ENCODE measurements around the gene RIMKLA.

The RIMKLA gene

DNA sequence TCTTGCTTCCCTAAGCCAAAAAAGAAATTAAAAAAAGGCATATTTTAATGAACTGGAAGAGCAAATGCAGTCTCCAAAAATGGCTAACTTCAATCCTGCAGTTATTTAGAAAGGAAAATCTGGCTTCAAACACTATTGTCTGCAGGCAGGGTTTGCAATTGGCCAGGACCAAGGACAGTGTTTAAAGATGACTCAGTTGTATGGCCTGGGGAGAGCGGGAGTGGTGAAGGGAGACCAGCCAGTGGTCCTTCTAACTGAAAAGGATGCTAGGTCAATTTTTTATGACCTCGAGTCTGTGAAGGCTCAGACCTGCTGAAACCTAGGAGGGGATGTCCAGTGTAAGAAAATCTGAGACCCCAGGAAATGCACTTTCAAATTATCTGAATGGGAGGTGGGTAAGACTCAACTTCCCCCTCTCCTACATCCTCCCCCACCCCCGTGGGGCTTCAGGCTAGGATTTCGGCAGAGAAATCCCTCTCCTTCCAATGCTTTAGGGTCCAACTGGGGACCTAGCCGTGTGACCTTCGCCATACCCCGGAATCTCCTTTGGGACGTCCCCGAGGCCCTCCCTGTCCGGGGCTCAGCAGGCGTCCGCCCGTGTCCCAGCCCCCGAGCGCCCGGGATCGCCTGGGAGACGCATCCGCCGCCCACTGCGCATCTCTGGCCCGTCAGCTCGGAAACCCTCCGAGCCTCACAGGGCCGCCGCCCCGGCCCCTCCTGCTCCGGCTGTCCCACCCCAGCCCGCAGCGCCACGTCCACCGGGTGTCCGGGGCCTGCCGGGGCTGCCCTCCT lies 602 bp upstream of the RIMKLA start:
- peak; percentile 41 for DNase-seq

DNA sequence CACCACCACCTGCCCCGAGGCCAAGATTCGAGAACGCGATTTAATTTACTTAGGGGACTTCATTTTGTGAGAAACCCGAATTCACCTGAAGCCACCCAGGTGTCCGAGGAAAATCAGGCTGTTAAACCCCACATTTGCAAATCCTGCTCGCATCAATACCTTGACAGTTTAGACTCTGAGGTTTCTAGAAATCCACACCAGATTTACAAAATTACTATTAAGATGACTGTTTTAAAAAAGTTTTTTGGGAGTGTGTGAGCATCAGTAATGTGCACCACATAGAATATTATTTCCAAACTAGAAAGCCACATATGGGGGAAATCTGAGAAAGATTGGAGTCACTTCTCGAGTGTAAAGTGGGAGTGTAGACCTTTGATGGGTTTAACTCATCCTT lies 685 bp downstream of the RIMKLA start:
- no peak for DNase-seq

DNA sequence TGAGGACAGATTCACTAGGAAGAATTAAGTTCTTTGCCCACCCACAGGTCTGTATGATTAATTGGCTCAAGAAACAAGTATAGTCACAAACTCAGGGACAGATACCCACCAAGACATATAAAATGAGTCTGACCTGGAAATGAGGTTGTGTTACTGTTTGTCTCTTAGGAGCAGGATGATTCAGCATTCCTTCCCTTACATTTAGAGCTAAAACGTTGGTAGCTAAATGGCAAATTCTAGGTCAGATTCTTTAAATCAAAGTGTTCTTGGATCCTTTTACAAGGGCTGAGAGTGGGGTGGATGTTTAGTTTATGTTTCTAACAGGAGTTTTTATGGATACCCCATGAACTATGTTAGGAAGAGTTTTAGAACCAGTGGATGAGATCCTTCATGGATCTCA lies 4.7 kb downstream of the RIMKLA start:
- no peak for DNase-seq

- DNase-seq = no peak
Measured at GRCh38 chr1:42386051-42386450, 5.5 kb downstream of the RIMKLA start.

DNA sequence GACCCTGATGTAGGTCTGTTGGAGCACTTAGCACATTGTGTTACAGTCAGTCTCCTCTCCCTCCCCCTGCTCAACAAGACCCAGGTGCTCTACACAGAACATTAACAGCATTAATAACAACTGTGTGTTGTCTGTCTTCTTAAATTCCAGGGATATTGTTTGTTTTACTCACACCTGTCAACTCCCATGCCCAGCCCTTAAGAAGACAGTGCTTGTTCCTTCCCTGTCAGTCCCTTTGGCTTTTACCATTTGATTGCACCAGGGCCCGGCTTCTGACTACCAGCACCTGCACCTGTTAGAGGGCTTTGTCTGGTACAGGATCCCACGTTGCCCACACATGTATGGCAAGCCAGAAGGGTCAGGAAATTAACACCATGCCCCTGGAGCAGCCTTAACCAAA lies 11.7 kb downstream of the RIMKLA start:
- no peak for DNase-seq

- DNase-seq = peak; percentile 6
Measured at GRCh38 chr1:42392967-42393848, 12.6 kb downstream of the RIMKLA start.

- DNase-seq = no peak
Measured at GRCh38 chr1:42399315-42400100, 18.9 kb downstream of the RIMKLA start.

DNA sequence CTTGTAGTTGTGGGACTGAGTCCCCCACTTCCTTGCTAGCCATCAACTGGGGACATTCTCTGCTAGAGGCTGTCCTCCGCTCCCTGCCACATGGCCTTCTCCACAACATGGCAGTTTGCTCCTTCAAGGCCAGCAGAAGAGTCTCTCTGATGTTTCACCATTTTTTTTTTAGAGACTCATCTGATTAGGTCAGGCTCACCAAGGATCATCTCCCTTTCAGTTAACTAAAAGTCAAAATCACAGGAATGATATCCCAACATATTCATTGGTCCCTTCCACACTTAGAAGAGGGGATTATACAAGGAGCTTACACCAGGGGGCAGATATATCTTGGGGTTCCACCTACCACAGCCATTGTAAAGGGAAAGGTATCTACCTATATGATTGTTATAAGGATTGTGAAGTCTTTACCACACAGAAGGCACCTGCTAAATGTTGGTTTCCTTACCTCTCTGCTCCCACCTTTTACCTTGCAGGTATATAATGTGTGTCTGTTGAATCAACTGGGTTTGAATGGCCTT lies 23.3 kb downstream of the RIMKLA start:
- no peak for DNase-seq

GRCh38 chr1:42414551-42415496 lies 34.2 kb downstream of the RIMKLA start:
- no peak for DNase-seq

DNA sequence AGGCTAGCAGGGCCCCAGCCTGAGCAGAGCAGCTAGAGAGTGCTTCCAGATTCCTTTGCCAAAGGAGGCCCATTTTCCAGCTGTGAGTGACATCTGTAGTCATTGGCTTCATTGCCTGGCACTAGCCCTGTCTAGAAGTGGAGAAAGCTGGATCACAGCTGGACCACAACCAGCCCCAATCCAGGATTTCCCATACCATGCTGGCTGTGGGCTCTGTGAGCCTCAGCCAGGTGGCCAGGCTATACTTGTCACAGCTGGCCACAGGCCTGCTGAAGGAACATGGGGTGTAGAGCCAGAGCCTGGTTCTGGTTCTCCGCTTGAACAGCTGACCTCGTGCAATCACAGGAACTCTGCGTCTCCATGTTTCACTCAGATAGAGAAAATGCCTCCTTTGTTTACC lies 36.6 kb downstream of the RIMKLA start:
- DNase-seq = no peak

DNA sequence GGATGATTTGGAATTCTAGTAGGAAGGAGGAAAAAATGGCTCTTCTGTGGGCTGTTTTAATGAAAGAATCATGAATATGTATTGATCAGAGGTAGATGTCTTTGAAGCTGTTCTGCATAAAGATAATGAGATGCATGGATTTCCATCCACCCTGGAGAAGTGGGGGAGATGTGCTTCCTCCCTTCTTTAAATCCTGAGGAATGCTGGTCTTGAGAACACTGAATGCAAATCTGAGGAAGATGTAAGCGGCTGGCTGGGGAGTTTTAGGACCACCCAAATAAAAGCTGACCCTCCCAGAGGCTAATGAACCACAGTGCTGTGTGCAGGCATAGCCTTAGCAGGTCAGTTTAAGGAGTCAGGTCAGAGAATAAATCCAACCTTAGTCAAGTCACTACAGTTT lies 37.9 kb downstream of the RIMKLA start:
- DNase-seq = no peak

DNA sequence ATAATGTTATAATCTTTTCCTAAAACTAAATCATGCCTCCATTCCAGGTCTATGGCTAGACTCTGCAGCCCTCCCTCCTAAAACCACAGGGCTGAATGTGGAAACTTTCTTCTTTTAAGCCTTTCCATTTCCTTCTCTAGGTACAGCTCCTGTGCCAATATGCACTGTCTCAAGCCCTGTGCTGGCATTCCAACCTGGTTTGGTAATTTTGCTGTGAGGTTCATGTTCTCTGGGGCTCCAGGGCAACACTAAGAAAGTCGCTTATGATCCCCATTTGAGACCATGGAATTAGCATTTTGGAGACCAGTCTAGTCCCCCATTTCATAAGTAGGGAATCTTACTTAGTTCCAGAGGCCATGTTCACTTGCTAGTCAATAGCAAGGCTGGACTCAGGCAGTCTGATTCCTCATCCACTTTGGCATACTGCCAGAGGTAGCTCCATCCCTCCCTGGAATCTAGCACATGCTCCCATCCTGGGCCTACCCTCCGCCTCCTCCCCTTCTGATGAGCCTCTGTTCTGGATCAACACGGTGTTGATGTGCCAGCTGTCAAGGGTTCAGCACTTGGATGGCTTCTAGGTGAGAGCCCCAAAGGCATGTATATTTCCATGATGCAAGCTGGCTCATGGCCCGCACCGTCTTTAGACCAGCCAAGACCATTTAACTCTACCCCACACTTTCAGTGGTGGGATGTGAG lies 38.7 kb downstream of the RIMKLA start:
- no peak for DNase-seq

- DNase-seq = no peak
Measured at GRCh38 chr1:42420121-42420520, 39.5 kb downstream of the RIMKLA start.

DNA sequence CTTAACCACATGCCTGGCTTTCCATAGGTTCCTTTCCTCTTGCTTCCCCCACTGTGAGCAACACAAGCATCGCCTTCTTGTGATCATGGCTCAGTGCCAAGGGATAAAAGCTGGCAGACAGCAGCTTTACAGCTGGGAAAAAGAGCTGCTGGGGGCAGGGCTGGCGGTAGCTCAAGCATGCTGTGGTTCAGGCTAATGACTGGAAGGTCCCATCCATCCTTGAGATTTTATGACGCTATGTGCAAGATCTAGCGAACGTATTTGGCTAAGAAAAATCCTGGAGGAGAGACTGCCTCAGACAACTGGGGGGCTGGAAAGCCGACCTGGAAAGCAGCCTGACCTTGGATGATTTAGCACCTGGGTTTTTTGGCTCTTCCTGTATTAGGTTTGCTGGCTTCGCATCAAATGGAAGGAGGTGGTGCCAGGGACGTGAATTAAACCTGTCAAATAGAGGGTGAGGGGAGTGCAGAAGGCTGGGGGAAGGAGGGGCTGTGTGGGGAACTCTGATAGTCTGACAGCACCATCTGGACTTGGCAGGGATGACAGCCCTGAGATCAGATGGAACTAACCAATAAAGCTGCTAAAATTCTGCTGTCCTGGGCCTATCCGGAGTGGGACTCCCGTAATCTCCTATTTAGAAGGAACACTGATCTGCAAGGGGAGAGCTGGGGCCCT lies 40.5 kb downstream of the RIMKLA start:
- DNase-seq = no peak

DNA sequence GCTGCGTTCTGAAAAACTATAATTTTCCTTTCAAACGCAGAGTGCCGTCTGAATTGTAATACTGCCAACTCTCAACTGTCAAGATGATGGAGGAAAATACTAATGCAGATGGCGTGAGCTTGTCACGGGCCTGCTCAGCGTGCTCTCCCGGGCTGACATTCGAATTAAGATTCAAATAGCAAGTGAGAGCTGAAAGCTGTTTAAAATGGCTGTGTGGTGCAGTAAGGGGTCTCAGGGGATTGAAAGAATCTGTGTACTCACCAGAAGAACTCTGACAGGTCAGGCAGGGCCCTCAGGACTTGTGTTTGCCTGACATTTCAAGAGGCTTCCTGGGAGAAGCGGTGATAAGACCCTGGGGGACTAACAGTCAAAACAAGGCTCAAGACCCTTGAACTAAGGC lies 42.1 kb downstream of the RIMKLA start:
- no peak for DNase-seq

- no peak for DNase-seq
Measured at GRCh38 chr1:42423681-42424080, 43.1 kb downstream of the RIMKLA start.

DNA sequence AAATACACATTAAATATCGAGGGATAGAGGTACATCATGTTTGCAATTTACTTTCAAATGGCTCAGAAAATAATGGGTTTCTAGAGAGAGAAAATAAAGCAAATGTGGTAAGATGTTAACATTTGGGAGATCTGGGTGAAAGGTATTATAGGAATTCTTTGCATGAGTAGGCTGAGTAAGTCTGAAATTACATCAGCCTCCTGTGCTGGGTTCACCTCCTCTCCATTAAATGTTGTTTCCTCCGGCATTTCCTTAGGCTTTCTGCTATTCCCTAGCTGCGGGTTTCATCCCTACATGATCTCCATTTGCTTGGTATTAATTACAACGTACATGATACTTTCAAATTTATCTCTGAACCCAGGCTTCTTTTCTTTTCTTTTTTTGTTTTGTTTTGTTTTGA lies 43.6 kb downstream of the RIMKLA start:
- no peak for DNase-seq

- no peak for DNase-seq
Measured at GRCh38 chr1:42427240-42427639, 46.6 kb downstream of the RIMKLA start.

GRCh38 chr1:42429603-42430002 lies 49.0 kb downstream of the RIMKLA start:
- no peak for DNase-seq

DNA sequence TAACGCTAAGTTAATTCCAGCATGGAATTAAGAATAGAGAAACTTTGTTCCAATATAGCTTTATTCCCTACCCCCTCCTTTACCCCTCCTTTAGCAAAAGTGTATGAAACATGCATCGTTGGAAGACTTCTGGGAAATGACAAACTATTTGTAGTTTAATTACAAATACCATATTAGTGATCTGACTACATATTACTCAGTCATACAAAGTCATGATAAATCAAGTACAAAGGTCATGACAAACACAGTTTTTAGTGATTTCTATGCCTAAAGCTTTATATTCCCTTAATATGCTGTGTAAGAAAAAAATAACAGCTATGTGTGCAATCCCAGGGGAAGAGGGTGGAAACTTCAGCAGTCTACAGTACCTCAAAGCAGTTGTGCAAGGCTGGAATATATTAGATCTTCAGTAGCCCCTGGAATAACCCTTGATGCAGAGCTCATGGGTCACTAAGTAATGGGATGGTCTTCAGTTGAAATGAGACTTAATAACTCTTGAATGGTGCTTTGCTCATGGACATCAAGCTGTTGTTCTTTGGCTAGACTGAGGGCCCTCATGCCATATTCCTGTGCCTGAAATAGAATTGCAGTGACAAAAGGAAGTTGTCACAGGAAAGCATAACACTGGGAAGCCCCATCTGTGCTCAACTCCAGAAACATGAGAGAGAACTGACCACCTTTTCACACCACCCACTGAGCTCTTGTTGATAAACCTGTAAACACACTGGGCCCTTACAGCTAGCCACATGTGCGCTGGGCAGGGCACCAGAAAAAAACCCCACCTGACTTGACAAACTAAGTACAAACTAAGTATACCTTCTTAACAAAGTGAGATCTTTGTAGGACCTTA lies 49.9 kb downstream of the RIMKLA start:
- DNase-seq = no peak
